Measurements from ENCODE around the gene CXorf66. TPM values are rescaled to one million over a fixed set of nuclear protein-coding genes. Genes with fewer than 3 reads are reported as not detected.

CXorf66 gene
- total and polyA plus RNA-seq, 9 of the 15 experiments (the other 6 are each of a cell fraction or from before 2014, with no cell fraction given) = not detected

DNA sequence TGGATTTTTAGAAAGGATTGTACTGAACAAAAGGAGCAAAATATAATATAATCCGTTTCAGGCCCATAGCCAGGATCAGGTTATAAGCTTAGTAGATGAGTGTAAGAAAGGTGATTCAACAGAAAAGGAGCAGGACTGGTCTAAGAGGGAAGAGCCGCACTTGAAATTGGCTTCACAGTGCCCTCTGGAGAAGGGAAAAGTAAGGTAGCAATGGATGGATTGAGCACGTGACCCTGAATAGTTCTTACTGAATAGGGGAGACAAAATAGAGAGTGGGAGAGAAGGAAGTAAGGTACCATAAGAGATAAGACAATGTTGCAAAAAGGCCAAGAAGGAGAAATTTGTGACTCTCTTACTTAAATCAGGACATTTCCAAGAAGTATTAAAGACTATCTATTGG, 15.6 kb downstream of the CXorf66 start (continued):
- TF ChIP-seq, protein P1, sequence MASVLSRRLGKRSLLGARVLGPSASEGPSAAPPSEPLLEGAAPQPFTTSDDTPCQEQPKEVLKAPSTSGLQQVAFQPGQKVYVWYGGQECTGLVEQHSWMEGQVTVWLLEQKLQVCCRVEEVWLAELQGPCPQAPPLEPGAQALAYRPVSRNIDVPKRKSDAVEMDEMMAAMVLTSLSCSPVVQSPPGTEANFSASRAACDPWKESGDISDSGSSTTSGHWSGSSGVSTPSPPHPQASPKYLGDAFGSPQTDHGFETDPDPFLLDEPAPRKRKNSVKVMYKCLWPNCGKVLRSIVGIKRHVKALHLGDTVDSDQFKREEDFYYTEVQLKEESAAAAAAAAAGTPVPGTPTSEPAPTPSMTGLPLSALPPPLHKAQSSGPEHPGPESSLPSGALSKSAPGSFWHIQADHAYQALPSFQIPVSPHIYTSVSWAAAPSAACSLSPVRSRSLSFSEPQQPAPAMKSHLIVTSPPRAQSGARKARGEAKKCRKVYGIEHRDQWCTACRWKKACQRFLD (CRISPR knock-in tag; IDR thresholded peaks at IDR 0.05) = no peak
- TF ChIP-seq ATF1 (CRISPR knock-in tag; IDR thresholded peaks at IDR 0.05) = no peak
- no peak for TF ChIP-seq ATF1 (tag; IDR thresholded peaks at IDR 0.05)
- no peak for TF ChIP-seq ZBTB8A (IDR thresholded peaks at IDR 0.05; ENCODE audit: partially characterized antibody)
- TF ChIP-seq, protein P2, sequence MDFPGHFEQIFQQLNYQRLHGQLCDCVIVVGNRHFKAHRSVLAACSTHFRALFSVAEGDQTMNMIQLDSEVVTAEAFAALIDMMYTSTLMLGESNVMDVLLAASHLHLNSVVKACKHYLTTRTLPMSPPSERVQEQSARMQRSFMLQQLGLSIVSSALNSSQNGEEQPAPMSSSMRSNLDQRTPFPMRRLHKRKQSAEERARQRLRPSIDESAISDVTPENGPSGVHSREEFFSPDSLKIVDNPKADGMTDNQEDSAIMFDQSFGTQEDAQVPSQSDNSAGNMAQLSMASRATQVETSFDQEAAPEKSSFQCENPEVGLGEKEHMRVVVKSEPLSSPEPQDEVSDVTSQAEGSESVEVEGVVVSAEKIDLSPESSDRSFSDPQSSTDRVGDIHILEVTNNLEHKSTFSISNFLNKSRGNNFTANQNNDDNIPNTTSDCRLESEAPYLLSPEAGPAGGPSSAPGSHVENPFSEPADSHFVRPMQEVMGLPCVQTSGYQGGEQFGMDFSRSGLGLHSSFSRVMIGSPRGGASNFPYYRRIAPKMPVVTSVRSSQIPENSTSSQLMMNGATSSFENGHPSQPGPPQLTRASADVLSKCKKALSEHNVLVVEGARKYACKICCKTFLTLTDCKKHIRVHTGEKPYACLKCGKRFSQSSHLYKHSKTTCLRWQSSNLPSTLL (IDR thresholded peaks at IDR 0.05) = no peak
- TF ChIP-seq POLR2G (IDR thresholded peaks at IDR 0.05; ENCODE audit: low read depth, low read length) = no peak
- TF ChIP-seq, protein P3, sequence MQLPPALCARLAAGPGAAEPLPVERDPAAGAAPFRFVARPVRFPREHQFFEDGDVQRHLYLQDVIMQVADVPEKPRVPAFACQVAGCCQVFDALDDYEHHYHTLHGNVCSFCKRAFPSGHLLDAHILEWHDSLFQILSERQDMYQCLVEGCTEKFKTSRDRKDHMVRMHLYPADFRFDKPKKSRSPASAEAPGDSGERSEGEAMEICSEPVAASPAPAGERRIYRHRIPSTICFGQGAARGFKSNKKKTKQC (CRISPR knock-in tag; IDR thresholded peaks at IDR 0.05) = no peak
- TF ChIP-seq ZNF79 (CRISPR knock-in tag; IDR thresholded peaks at IDR 0.05; ENCODE audit: low read depth) = no peak
- TF ChIP-seq ZNF830 (CRISPR knock-in tag; IDR thresholded peaks at IDR 0.05) = no peak
- TF ChIP-seq, protein P4, sequence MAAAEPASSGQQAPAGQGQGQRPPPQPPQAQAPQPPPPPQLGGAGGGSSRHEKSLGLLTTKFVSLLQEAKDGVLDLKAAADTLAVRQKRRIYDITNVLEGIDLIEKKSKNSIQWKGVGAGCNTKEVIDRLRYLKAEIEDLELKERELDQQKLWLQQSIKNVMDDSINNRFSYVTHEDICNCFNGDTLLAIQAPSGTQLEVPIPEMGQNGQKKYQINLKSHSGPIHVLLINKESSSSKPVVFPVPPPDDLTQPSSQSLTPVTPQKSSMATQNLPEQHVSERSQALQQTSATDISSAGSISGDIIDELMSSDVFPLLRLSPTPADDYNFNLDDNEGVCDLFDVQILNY (CRISPR knock-in tag; IDR thresholded peaks at IDR 0.05) = no peak
- TF ChIP-seq, protein P5, sequence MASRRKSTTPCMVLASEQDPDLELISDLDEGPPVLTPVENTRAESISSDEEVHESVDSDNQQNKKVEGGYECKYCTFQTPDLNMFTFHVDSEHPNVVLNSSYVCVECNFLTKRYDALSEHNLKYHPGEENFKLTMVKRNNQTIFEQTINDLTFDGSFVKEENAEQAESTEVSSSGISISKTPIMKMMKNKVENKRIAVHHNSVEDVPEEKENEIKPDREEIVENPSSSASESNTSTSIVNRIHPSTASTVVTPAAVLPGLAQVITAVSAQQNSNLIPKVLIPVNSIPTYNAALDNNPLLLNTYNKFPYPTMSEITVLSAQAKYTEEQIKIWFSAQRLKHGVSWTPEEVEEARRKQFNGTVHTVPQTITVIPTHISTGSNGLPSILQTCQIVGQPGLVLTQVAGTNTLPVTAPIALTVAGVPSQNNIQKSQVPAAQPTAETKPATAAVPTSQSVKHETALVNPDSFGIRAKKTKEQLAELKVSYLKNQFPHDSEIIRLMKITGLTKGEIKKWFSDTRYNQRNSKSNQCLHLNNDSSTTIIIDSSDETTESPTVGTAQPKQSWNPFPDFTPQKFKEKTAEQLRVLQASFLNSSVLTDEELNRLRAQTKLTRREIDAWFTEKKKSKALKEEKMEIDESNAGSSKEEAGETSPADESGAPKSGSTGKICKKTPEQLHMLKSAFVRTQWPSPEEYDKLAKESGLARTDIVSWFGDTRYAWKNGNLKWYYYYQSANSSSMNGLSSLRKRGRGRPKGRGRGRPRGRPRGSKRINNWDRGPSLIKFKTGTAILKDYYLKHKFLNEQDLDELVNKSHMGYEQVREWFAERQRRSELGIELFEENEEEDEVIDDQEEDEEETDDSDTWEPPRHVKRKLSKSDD (conservative IDR thresholded peaks at IDR 0.05; ENCODE audit: low read length) = no peak
- no peak for TF ChIP-seq NBN (IDR thresholded peaks at IDR 0.05; ENCODE audit: low read depth)
- TF ChIP-seq TAL1 (IDR thresholded peaks at IDR 0.05) = no peak
- no peak for TF ChIP-seq TAF1 (IDR thresholded peaks at IDR 0.05; ENCODE audit: control insufficient read depth, extremely low read depth, insufficient read depth, low read length, severe bottlenecking)
- TF ChIP-seq ZNF274 (IDR thresholded peaks at IDR 0.05; ENCODE audit: borderline replicate concordance, low read depth, low read length) = no peak
- no peak for TF ChIP-seq KDM1A (IDR thresholded peaks at IDR 0.05)
- TF ChIP-seq, protein P6, sequence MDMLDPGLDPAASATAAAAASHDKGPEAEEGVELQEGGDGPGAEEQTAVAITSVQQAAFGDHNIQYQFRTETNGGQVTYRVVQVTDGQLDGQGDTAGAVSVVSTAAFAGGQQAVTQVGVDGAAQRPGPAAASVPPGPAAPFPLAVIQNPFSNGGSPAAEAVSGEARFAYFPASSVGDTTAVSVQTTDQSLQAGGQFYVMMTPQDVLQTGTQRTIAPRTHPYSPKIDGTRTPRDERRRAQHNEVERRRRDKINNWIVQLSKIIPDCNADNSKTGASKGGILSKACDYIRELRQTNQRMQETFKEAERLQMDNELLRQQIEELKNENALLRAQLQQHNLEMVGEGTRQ (CRISPR knock-in tag; IDR thresholded peaks at IDR 0.05) = peak; percentile 57
- TF ChIP-seq RAD51 (IDR thresholded peaks at IDR 0.05; ENCODE audit: borderline replicate concordance, low read depth) = peak; percentile 56; the same call in 1 of the 2 replicates
- TF ChIP-seq CBX1 (IDR thresholded peaks at IDR 0.05; ENCODE audit: low read depth) = no peak
- no peak for TF ChIP-seq ZFPM2 (CRISPR knock-in tag; IDR thresholded peaks at IDR 0.05)
- no peak for TF ChIP-seq MTA1 (IDR thresholded peaks at IDR 0.05; ENCODE audit: borderline replicate concordance)
- no peak for TF ChIP-seq ZZZ3 (IDR thresholded peaks at IDR 0.05)

Measured in K562 (cell line).